GM23248 (cell line): Measurements from ENCODE around the gene OPCML.

Source experiments
- EZH2 ChIP-seq: fragments of 200-600 bp; sonication (generic); IDR thresholded peaks from 2 replicates; pipeline ENCODE4 v1.6.1; 2018; ENCODE audit warnings: antibody characterized with exemption, mild to moderate bottlenecking; ENCODE audit not compliant: insufficient read depth, poor library complexity, severe bottlenecking
- EZH2phosphoT487 ChIP-seq: fragments of 200-600 bp; sonication (generic); IDR thresholded peaks from 2 replicates; pipeline ENCODE4 v1.6.1; 2018; ENCODE audit warnings: antibody characterized with exemption, moderate library complexity, mild to moderate bottlenecking, low read depth; ENCODE audit not compliant: insufficient read depth

GRCh38 chr11:133160754-133161153 lies 371.5 kb downstream of the OPCML start:
- TF ChIP-seq EZH2, result no peak
- TF ChIP-seq EZH2phosphoT487, result no peak
